Mucosa of stomach (tissue), 1 donor: ENCODE results near the gene HOMER2.
"Not testable (repeated sequence)": the region's sequence is repeated elsewhere in the genome, so short reads cannot be mapped to it uniquely, and the experiment has no call there.

Experiments
- H3K27me3 ChIP-seq: one replicate; pipeline ENCODE4 v1.7.0; 2013; ENCODE audit warnings: mild to moderate bottlenecking, low read length; ENCODE audit not compliant: control insufficient read depth, insufficient read depth
- H3K36me3 ChIP-seq: one replicate; pipeline ENCODE4 v1.7.0; 2013; ENCODE audit warnings: low read length; ENCODE audit not compliant: control insufficient read depth, insufficient read depth
- H3K4me1 ChIP-seq: one replicate; pipeline ENCODE4 v1.7.0; 2013; ENCODE audit warnings: mild to moderate bottlenecking, low read length; ENCODE audit not compliant: control insufficient read depth, insufficient read depth
- H3K4me3 ChIP-seq: one replicate; pipeline ENCODE4 v1.7.0; 2013; ENCODE audit warnings: low read length
- H3K9ac ChIP-seq: one replicate; pipeline ENCODE4 v1.7.0; 2013; ENCODE audit warnings: mild to moderate bottlenecking, low read length, moderate library complexity
- H3K9me3 ChIP-seq: one replicate; pipeline ENCODE4 v1.7.0; 2013; ENCODE audit warnings: mild to moderate bottlenecking, low read length, moderate library complexity; ENCODE audit not compliant: control insufficient read depth
- donor health status: Pancreatic carcinoma.

Gene HOMER2

GRCh38 chr15:82939678-82940077, 12.8 kb downstream of the HOMER2 start:
- H3K27me3 ChIP-seq, H3K9me3 ChIP-seq, H3K36me3 ChIP-seq, H3K4me1 ChIP-seq, H3K9ac ChIP-seq, H3K4me3 ChIP-seq: not testable (repeated sequence)

- no peak overlapping the region for H3K9ac ChIP-seq
- no peaks in the 10 kb centered on the region for H3K9me3 ChIP-seq
- no peak overlapping the region for H3K4me3 ChIP-seq
- H3K4me1 ChIP-seq: no peaks in the 10 kb centered on the region
- no peaks in the 10 kb centered on the region for H3K36me3 ChIP-seq
- H3K27me3 ChIP-seq: no peaks in the 10 kb centered on the region
These were observed 14.8 kb downstream of the HOMER2 start for GRCh38 chr15:82937712-82938058.

GRCh38 chr15:82936966-82937711, 15.4 kb downstream of the HOMER2 start:
- Histone ChIP-seq H3K4me3 (no peak overlapping the region), H3K27me3 (no peaks in the 10 kb centered on the region), H3K4me1 (no peaks in the 10 kb centered on the region), H3K9me3 (no peaks in the 10 kb centered on the region), H3K36me3 (no peaks in the 10 kb centered on the region), H3K9ac (no peak overlapping the region)

GRCh38 chr15:82935382-82935781, 17.1 kb downstream of the HOMER2 start:
- H3K36me3 ChIP-seq: no peaks in the 10 kb centered on the region
- no peak overlapping the region for H3K4me3 ChIP-seq
- H3K9ac ChIP-seq: no peak overlapping the region
- no peaks in the 10 kb centered on the region for H3K4me1 ChIP-seq
- H3K9me3 ChIP-seq: no peaks in the 10 kb centered on the region
- no peaks in the 10 kb centered on the region for H3K27me3 ChIP-seq

- Histone ChIP-seq H3K9me3 (no peaks in the 10 kb centered on the region), H3K27me3 (no peaks in the 10 kb centered on the region), H3K4me1 (no peaks in the 10 kb centered on the region), H3K4me3 (no peak overlapping the region), H3K9ac (no peak overlapping the region), H3K36me3 (no peaks in the 10 kb centered on the region)
These were observed 18.2 kb downstream of the HOMER2 start for GRCh38 chr15:82934100-82934880.

- Histone ChIP-seq H3K9ac (no peak overlapping the region), H3K36me3 (no peaks in the 10 kb centered on the region), H3K4me1 (no peaks in the 10 kb centered on the region), H3K27me3 (no peaks in the 10 kb centered on the region), H3K4me3 (no peak overlapping the region), H3K9me3 (no peaks in the 10 kb centered on the region)
These were observed 18.9 kb downstream of the HOMER2 start for GRCh38 chr15:82933576-82933975.

- Histone ChIP-seq H3K4me3 (no peak overlapping the region), H3K9ac (no peak overlapping the region), H3K27me3 (no peaks in the 10 kb centered on the region), H3K36me3 (no peaks in the 10 kb centered on the region), H3K4me1 (no peaks in the 10 kb centered on the region), H3K9me3 (no peaks in the 10 kb centered on the region)
These were observed 21.3 kb downstream of the HOMER2 start for GRCh38 chr15:82931221-82931620.

GRCh38 chr15:82930461-82930860, 22.1 kb downstream of the HOMER2 start:
- Histone ChIP-seq H3K4me3 (no peak overlapping the region), H3K27me3 (no peaks in the 10 kb centered on the region), H3K9ac (no peak overlapping the region), H3K9me3 (no peaks in the 10 kb centered on the region), H3K4me1 (no peaks in the 10 kb centered on the region), H3K36me3 (no peaks in the 10 kb centered on the region)

GRCh38 chr15:82928711-82929110, 23.8 kb downstream of the HOMER2 start:
- H3K9me3 ChIP-seq: no peaks in the 10 kb centered on the region
- no peak overlapping the region for H3K9ac ChIP-seq
- H3K36me3 ChIP-seq: no peaks in the 10 kb centered on the region
- no peaks in the 10 kb centered on the region for H3K4me1 ChIP-seq
- no peak overlapping the region for H3K4me3 ChIP-seq
- H3K27me3 ChIP-seq: no peaks in the 10 kb centered on the region

GRCh38 chr15:82923744-82924143, 28.8 kb downstream of the HOMER2 start:
- no peaks in the 10 kb centered on the region for H3K9me3 ChIP-seq
- H3K27me3 ChIP-seq: no peaks in the 10 kb centered on the region
- H3K36me3 ChIP-seq: no peaks in the 10 kb centered on the region
- H3K4me1 ChIP-seq: peaks cover 14% of the 10 kb centered on the region
- no peak overlapping the region for H3K9ac ChIP-seq
- no peak overlapping the region for H3K4me3 ChIP-seq

GRCh38 chr15:82922737-82923136, 29.8 kb downstream of the HOMER2 start:
- no peaks in the 10 kb centered on the region for H3K27me3 ChIP-seq
- H3K9ac ChIP-seq: no peak overlapping the region
- no peak overlapping the region for H3K4me3 ChIP-seq
- no peaks in the 10 kb centered on the region for H3K9me3 ChIP-seq
- H3K36me3 ChIP-seq: no peaks in the 10 kb centered on the region
- H3K4me1 ChIP-seq: peaks cover 20% of the 10 kb centered on the region

GRCh38 chr15:82921939-82922338, 30.6 kb downstream of the HOMER2 start:
- Histone ChIP-seq H3K4me1 (peaks cover 25% of the 10 kb centered on the region), H3K4me3 (no peak overlapping the region), H3K27me3 (no peaks in the 10 kb centered on the region), H3K36me3 (no peaks in the 10 kb centered on the region), H3K9ac (no peak overlapping the region), H3K9me3 (no peaks in the 10 kb centered on the region)
